Smooth muscle cell (in vitro differentiated cells): Measurements from ENCODE around the gene ATXN1. TPM values are rescaled to one million over a fixed set of nuclear protein-coding genes. Genes with fewer than 3 reads are reported as not detected.

ENCODE experiments used
- DNase-seq: peaks from one replicate; lab custom pipeline; 2025; ENCODE audit not compliant: unreplicated experiment; lab: John Stamatoyannopoulos, UW
- H2AFZ ChIP-seq: fragments of 200-600 bp; sonication (generic); 2 replicates; pipeline ENCODE4 v1.6.0; 2016; ENCODE audit warnings: antibody characterized with exemption, low read depth, mild to moderate bottlenecking
- H3F3A ChIP-seq: fragments of 200-600 bp; sonication (generic); 2 replicates; pipeline ENCODE4 v1.6.0; 2017; ENCODE audit warnings: antibody characterized with exemption, low read depth
- H3K27ac ChIP-seq: fragments of 200-600 bp; sonication (generic); 2 replicates; pipeline ENCODE4 v1.5.1; 2016; ENCODE audit warnings: low read depth, mild to moderate bottlenecking
- H3K27me3 ChIP-seq: fragments of 200-600 bp; sonication (generic); 2 replicates; pipeline ENCODE4 v1.6.1; 2016; ENCODE audit warnings: low read depth, mild to moderate bottlenecking
- H3K36me3 ChIP-seq: fragments of 200-600 bp; sonication (generic); 2 replicates; pipeline ENCODE4 v1.5.1; 2016; ENCODE audit warnings: low read depth
- H3K4me1 ChIP-seq: fragments of 200-600 bp; sonication (generic); 2 replicates; pipeline ENCODE4 v1.5.1; 2016; ENCODE audit warnings: low read depth
- H3K4me2 ChIP-seq: fragments of 200-600 bp; sonication (generic); 2 replicates; pipeline ENCODE4 v1.6.0; 2016; ENCODE audit warnings: mild to moderate bottlenecking
- H3K4me3 ChIP-seq: fragments of 200-600 bp; sonication (generic); 2 replicates; pipeline ENCODE4 v1.5.1; 2016; ENCODE audit warnings: mild to moderate bottlenecking
- H3K79me2 ChIP-seq: fragments of 200-600 bp; sonication (generic); 2 replicates; pipeline ENCODE4 v1.6.0; 2016; ENCODE audit warnings: low read depth, mild to moderate bottlenecking
- H3K9ac ChIP-seq: fragments of 200-600 bp; sonication (generic); 2 replicates; pipeline ENCODE4 v1.6.0; 2016; ENCODE audit warnings: low read depth
- H3K9me3 ChIP-seq: fragments of 200-600 bp; sonication (generic); replicated peaks from 2 replicates; pipeline ENCODE4 v1.5.1; 2016; ENCODE audit warnings: low read depth
- H4K20me1 ChIP-seq: fragments of 200-600 bp; sonication (generic); 2 replicates; pipeline ENCODE4 v1.6.0; 2016; ENCODE audit warnings: low read depth
- CTCF ChIP-seq: fragments of 200-600 bp; sonication (generic); IDR thresholded peaks from 2 replicates; pipeline ENCODE4 v1.5.1; 2017; ENCODE audit warnings: borderline replicate concordance, mild to moderate bottlenecking, antibody characterized with exemption; ENCODE audit not compliant: insufficient read depth, poor library complexity, severe bottlenecking
- WGBS: methylation state at CpG from one replicate; pipeline ENCODE4 v1.1.7; 2016; ENCODE audit warnings: low lambda C conversion rate; 5-methylcytosine and 5-hydroxymethylcytosine counted together
- polyA plus RNA-seq: library from polyadenylated mRNA; unstranded; fragments of >200 nt; fragmentation: Nextera tagmentation; extraction: Ambion mirVana; gene quantifications from 2 replicates; pipeline ENCODE4 v1.2.1, GENCODE V29; 2016
- total RNA-seq: library from RNA; depleted of rRNA; stranded (reverse); fragments of >200 nt; gene quantifications from 2 replicates; pipeline ENCODE4 v1.2.3, GENCODE V29; 2014

Gene ATXN1
- total and polyA plus RNA-seq, 2 experiments from 2014 or later: 17.9 to 40.6 TPM

- DNase-seq: no peak
- Histone ChIP-seq H3K27me3 (no peaks in the 10 kb centered on the region), H4K20me1 (peaks cover 6% of the 10 kb centered on the region), H3K9ac (peak overlapping the region; percentile 53), H2AFZ (no peak overlapping the region), H3K4me1 (peaks cover 35% of the 10 kb centered on the region), H3K9me3 (no peaks in the 10 kb centered on the region), H3K36me3 (no peaks in the 10 kb centered on the region), H3K27ac (peak overlapping the region; percentile 99), H3F3A (peaks cover 17% of the 10 kb centered on the region), H3K79me2 (peaks cover 85% of the 10 kb centered on the region), H3K4me2 (peak overlapping the region; percentile 66), H3K4me3 (no peak overlapping the region)
- 63% methylated on average over 10 of the region's 10 CpGs for WGBS
- TF ChIP-seq CTCF: no peak
Observed at GRCh38 chr6:16749516-16750485, 11.5 kb downstream of the ATXN1 start.

GRCh38 chr6:16748025-16748319, 13.3 kb downstream of the ATXN1 start:
- Histone ChIP-seq H3K79me2 (peaks cover 87% of the 10 kb centered on the region), H3K9ac (peak overlapping the region; percentile 70)

GRCh38 chr6:16747232-16748024, 13.8 kb downstream of the ATXN1 start:
- H3K4me1 ChIP-seq: peaks cover 30% of the 10 kb centered on the region
- peak overlapping the region; percentile 16 for H3K4me3 ChIP-seq

More at GRCh38 chr6:16748025-16748319, 13.3 kb downstream of the ATXN1 start:
- no peak overlapping the region for H2AFZ ChIP-seq
- no peaks in the 10 kb centered on the region for H3K27me3 ChIP-seq
- 84% methylated on average over 2 of the region's 2 CpGs for WGBS
- peaks cover 18% of the 10 kb centered on the region for H3F3A ChIP-seq
- H3K4me1 ChIP-seq: peaks cover 29% of the 10 kb centered on the region
- no peak for DNase-seq
- H3K4me3 ChIP-seq: no peak overlapping the region
- no peaks in the 10 kb centered on the region for H3K9me3 ChIP-seq
- H4K20me1 ChIP-seq: peaks cover 6% of the 10 kb centered on the region
- H3K36me3 ChIP-seq: no peaks in the 10 kb centered on the region
- H3K4me2 ChIP-seq: peak overlapping the region; percentile 76
- TF ChIP-seq CTCF: no peak
- H3K27ac ChIP-seq: peak overlapping the region; percentile 99

More at GRCh38 chr6:16747232-16748024, 13.8 kb downstream of the ATXN1 start:
- H3F3A ChIP-seq: peaks cover 23% of the 10 kb centered on the region
- no peaks in the 10 kb centered on the region for H3K36me3 ChIP-seq
- no peaks in the 10 kb centered on the region for H3K9me3 ChIP-seq
- H3K27ac ChIP-seq: peak overlapping the region; percentile 99
- 46% methylated on average over 13 of the region's 13 CpGs for WGBS
- H3K9ac ChIP-seq: peak overlapping the region; percentile 72
- H3K4me2 ChIP-seq: peak overlapping the region; percentile 76
- DNase-seq: no peak
- H3K27me3 ChIP-seq: no peaks in the 10 kb centered on the region
- H2AFZ ChIP-seq: no peak overlapping the region
- peaks cover 6% of the 10 kb centered on the region for H4K20me1 ChIP-seq
- TF ChIP-seq CTCF: no peak
- peaks cover 92% of the 10 kb centered on the region for H3K79me2 ChIP-seq
